Memory B cell (primary cell): Measurements from ENCODE around the gene TIMP2.
"Not testable (repeated sequence)": the region's sequence is repeated elsewhere in the genome, so short reads cannot be mapped to it uniquely, and the experiment has no call there.

ENCODE experiments used
- ATAC-seq: fragments of 150-1000 bp; cut with Tn5 transposase; 2 replicates; pipeline ENCODE4 v1.10.0; 2021; ENCODE audit warnings: low read depth, mild to moderate bottlenecking, moderate library complexity
- DNase-seq, 2 donors: peaks; one replicate each; pipeline ENCODE4 v3.0.0; 2022; ENCODE audit warnings: low spot score in 2 of 2
- H3K27ac Mint-ChIP-seq: one replicate; pipeline ENCODE4 v1.8.0; 2022; ENCODE audit warnings: mild to moderate bottlenecking, moderate library complexity, mixed read lengths
- H3K27me3 Mint-ChIP-seq: one replicate; pipeline ENCODE4 v1.8.0; 2022; ENCODE audit warnings: mixed read lengths
- H3K36me3 Mint-ChIP-seq: one replicate; pipeline ENCODE4 v1.8.0; 2022; ENCODE audit warnings: mild to moderate bottlenecking, mixed read lengths
- H3K4me1 Mint-ChIP-seq: one replicate; pipeline ENCODE4 v1.8.0; 2022; ENCODE audit warnings: mixed read lengths
- H3K4me3 Mint-ChIP-seq: one replicate; pipeline ENCODE4 v1.8.0; 2022; ENCODE audit warnings: mild to moderate bottlenecking, moderate library complexity, mixed read lengths
- H3K9me3 Mint-ChIP-seq: one replicate; pipeline ENCODE4 v1.8.0; 2022; ENCODE audit warnings: mixed read lengths

TIMP2 gene

DNA sequence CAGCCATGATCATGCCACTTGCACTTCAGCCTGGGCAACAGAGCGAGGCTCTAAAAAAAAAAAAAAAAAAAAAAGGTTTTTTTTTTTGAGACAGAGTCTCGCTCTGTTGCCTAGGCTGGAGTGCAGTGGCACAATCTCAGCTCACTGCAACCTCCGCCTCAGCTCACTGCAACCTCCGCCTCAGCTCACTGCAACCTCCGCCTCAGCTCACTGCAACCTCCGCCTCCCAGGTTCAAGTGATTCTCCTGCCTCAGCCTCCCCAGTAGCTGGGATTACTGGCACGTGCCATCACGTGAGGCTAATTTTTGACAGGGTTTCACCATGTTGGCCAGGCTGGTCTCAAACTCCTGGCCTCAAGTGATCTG lies 37.8 kb upstream of the TIMP2 start:
- peaks cover 11% of the 10 kb centered on the region for H3K4me1 Mint-ChIP-seq
- not testable (repeated sequence) for H3K9me3 Mint-ChIP-seq, H3K36me3 Mint-ChIP-seq, H3K27me3 Mint-ChIP-seq, ATAC-seq, H3K27ac Mint-ChIP-seq, H3K4me3 Mint-ChIP-seq, DNase-seq

DNA sequence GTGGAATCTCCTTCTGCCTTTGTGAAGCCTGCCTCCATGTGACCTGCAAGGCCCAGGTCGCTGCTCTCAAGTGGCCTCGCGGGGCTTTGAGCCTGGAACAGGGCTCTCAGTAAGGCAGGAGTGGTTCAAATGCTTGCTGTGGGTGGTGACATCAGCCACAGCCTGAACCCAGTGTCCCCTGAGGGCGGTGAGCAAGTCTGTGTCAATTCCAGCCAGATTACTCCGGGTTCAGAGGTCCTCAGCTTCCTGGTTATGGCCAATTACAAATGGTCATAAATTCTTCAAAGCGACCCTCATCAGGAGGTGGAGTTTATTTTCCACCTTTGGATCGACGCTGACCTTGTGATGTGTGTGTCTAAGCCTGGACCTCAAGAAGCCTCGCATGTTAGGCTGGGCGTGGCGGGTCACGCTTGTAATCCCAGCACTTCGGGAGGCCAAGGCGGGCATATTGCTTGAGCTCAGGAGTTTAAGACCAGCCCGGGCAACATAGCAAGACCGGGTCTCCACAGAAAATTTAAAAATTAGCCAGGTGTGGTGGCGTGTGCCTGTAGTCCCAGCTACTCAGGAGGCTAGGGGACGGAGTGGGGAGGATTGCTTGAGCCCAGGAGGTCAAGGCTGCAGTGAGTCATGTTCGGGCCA lies 37.3 kb upstream of the TIMP2 start:
- H3K36me3 Mint-ChIP-seq: no peaks in the 10 kb centered on the region
- H3K4me3 Mint-ChIP-seq: no peak overlapping the region
- peaks cover 3% of the 10 kb centered on the region for H3K27me3 Mint-ChIP-seq
- no peaks in the 10 kb centered on the region for H3K9me3 Mint-ChIP-seq
- no peak overlapping the region for H3K27ac Mint-ChIP-seq
- ATAC-seq (no peak), DNase-seq (no peak)
- peaks cover 11% of the 10 kb centered on the region for H3K4me1 Mint-ChIP-seq

DNA sequence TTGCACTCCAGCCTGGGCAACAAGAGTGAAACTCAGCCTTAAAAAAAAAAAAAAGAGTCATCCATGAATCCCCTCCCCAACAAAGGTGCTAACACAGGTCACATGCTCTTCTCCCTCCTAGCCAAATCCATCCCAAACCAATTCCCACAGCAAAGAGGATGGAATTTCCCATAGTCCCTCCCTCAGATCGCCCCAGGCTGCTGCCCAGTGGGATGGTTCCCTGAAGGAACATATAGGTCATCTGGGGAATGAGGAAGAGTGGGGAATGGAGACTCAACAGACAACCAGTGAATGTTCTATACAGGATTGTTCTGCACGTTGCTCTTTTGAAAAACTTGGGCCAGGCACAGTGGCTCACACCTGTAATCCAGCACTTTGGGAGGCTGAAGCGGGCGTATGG lies 36.4 kb upstream of the TIMP2 start:
- DNase-seq (no peak), ATAC-seq (no peak)
- Mint-ChIP-seq H3K4me3 (no peak overlapping the region), H3K36me3 (no peaks in the 10 kb centered on the region), H3K4me1 (peaks cover 11% of the 10 kb centered on the region), H3K27ac (no peak overlapping the region), H3K9me3 (no peaks in the 10 kb centered on the region), H3K27me3 (peaks cover 5% of the 10 kb centered on the region)

DNA sequence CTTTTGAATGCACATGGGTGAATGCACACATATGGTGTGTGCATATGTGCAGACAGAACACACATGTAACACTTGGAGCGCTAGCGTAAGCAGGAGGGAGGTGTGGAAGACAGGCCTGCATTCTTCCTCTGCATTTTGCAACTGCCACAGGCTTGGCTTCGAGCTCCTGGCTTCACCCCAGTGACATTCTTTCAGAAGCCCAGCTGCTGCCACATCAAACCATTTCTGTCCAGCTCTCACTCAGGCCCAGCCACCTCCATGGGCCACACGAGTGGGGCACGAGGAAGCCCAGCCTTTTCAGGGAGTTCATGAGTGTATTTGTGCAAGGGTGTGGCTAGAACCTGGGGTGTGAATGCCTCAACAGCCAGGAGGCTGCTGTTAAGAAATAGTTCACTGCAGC lies 35.7 kb upstream of the TIMP2 start:
- H3K9me3 Mint-ChIP-seq: no peaks in the 10 kb centered on the region
- peaks cover 6% of the 10 kb centered on the region for H3K27me3 Mint-ChIP-seq
- DNase-seq: no peak
- ATAC-seq: no peak
- H3K36me3 Mint-ChIP-seq: no peaks in the 10 kb centered on the region
- H3K27ac Mint-ChIP-seq: no peak overlapping the region
- peaks cover 11% of the 10 kb centered on the region for H3K4me1 Mint-ChIP-seq
- no peak overlapping the region for H3K4me3 Mint-ChIP-seq

DNA sequence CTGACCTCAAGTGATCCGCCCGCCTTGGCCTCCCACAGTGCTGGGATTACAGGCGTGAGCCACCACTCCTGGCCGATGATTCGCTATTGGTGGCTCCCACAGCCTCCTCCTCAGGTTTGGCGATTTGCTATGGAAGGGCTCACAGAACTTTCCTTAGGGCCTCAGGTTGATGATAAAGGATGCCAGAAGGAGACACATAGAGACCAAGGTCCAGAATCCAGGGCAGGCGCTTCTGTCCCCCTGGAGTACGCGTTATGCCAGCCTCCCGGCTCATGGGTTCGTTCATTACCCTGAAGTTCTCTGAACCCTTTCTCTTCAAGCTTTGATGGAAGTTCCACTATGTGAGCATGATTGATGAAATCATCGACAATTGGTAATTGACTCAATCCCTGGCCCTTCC lies 34.6 kb upstream of the TIMP2 start:
- no peak for DNase-seq
- Mint-ChIP-seq H3K4me1 (peaks cover 3% of the 10 kb centered on the region), H3K27ac (no peak overlapping the region), H3K27me3 (peaks cover 7% of the 10 kb centered on the region), H3K9me3 (no peaks in the 10 kb centered on the region), H3K36me3 (no peaks in the 10 kb centered on the region), H3K4me3 (no peak overlapping the region)
- no peak for ATAC-seq

DNA sequence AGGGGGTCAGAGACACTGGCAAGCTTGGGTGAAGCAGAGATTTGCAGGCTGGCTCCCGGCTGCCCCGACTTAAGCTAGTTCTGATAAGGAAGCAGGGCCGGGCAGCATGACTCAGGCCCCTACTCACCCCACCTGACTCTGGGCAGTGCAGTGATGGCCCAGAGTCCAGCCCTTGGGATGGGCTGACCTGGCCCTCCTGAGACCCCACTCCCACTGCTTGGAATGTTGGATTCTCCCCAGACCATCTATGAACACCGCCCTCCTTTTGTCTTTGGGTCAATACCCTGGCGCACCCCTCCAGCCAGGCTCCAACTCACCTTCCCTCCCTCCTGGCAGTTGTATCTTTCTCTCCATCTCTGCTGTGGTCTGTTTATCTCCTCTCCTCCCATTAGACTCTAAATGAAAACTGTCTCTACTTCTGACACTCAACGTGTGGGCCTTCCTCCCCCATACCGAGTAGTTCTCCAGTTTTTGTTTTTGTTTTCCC lies 33.5 kb upstream of the TIMP2 start:
- no peaks in the 10 kb centered on the region for H3K4me1 Mint-ChIP-seq
- H3K4me3 Mint-ChIP-seq: no peak overlapping the region
- no peak overlapping the region for H3K27ac Mint-ChIP-seq

DNA sequence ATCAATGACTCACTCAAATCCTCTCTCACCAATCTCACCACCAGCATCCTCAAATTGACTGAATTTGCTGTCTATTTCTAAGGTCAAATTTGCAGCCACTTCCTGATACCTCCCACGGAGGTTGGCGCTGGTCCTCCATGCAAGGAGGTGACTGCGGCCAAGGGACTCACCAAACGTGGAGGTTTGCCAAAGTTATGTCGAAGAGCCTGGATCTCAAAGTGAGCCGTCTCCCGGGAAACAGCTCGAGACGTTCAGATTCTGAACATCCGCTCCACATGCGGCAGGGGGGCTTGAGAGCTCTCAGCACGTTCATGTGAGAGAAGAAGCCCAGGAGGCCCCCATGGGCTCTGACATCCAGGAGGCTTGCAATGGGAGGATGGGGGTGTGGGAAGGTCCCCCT lies 31.9 kb upstream of the TIMP2 start:
- Mint-ChIP-seq H3K27ac (no peak overlapping the region), H3K36me3 (no peaks in the 10 kb centered on the region), H3K9me3 (no peaks in the 10 kb centered on the region), H3K4me1 (no peaks in the 10 kb centered on the region), H3K27me3 (peaks cover 9% of the 10 kb centered on the region), H3K4me3 (no peak overlapping the region)
- DNase-seq (no peak), ATAC-seq (no peak)

More for the DNA sequence above, 33.5 kb upstream of the TIMP2 start:
- DNase-seq (no peak), ATAC-seq (no peak)
- Mint-ChIP-seq H3K9me3 (no peaks in the 10 kb centered on the region), H3K36me3 (no peaks in the 10 kb centered on the region), H3K27me3 (peaks cover 7% of the 10 kb centered on the region)

DNA sequence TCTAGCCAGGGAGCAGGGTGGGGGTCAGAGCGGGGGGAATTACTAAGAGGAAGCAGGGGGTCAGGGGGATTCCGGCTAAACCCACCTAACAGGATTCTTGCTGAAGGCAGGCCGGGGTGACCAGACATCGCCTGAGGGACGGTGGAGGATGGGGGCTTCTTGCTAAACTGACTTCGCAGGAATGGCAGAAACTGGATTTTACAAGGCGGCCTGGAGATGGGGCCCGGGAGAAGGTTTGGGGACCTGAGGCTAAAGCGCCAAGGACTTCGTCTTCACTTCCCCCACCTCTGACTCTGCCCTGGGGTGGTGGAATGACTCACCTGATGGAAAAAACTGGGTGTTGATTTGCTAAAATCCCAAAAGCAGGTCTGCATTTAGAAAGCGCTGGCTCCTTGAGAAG lies 31.1 kb upstream of the TIMP2 start:
- no peak overlapping the region for H3K27ac Mint-ChIP-seq
- no peaks in the 10 kb centered on the region for H3K4me1 Mint-ChIP-seq
- no peaks in the 10 kb centered on the region for H3K9me3 Mint-ChIP-seq
- peaks cover under 1% of the 10 kb centered on the region for H3K36me3 Mint-ChIP-seq
- no peak for DNase-seq
- no peak for ATAC-seq
- no peak overlapping the region for H3K4me3 Mint-ChIP-seq
- peaks cover 9% of the 10 kb centered on the region for H3K27me3 Mint-ChIP-seq

DNA sequence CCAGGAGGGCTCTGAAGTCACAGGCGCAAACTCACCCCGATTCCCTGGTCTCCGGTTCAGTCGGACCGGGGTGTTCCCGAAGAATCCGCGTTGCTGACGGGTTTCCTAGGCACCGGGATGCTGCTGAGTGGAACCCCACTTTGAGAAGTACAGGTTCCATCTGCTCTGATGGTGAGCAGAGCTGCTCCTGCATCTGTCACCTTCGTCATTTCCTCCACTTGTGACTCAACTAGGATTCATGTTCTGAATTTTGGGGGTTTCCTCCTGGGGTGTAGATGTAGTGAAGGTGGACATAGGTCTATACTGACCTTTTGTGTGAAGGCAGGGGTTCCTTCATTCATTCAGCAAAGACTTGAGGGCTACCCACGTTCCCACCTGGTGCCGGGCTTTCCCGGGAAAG lies 29.5 kb upstream of the TIMP2 start:
- DNase-seq: no peak
- H3K36me3 Mint-ChIP-seq: peaks cover 3% of the 10 kb centered on the region
- H3K27ac Mint-ChIP-seq: no peak overlapping the region
- ATAC-seq: no peak
- no peak overlapping the region for H3K4me3 Mint-ChIP-seq
- H3K27me3 Mint-ChIP-seq: peaks cover 11% of the 10 kb centered on the region
- H3K9me3 Mint-ChIP-seq: peaks cover 1% of the 10 kb centered on the region
- no peaks in the 10 kb centered on the region for H3K4me1 Mint-ChIP-seq

DNA sequence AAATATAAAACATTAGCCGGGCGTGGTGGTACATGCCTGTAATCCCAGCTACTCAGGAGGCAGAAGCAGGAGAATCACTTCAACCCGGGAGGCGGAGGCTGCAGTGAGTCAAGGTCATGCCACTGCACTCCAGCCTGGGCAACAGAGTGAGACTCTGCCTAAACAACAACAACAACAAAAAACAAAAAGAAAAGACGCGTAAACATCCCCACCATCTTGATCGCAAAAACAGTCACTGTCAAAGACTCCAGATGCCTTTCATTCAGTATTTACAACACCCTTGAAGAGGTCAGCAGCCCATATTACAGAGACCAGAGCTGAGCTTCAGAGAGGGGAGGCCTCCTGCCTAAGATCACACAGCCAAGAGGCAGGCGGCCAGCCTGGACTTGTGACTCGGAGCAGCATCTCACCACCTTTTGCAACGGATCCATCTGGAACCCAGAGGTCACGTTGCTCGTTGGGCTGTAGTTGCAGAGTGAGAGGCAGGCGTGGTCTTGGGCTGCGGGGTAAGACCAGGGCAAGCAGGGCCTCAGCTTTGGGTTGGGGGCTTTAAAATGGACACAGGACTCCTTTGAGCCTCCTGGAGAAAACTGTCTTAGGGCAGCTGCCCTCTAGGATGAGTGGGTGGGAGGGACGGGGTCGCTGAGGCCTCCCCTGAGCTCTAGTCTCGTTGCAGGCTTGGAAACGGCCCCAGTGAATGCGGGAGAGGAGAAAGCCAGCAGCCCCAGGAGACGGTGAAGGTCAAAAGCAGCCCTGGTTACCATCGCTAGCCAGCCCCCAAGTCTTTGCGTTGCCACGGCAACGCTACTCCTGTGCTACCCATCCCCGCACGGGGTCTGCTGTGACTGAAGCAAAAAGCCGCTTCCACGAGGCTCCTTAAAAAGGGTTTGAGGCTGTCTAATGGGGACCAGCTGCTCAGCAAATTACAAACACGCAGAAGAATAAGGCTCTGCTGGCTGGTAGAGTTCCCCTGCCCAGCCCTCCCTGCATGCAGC lies 28.5 kb upstream of the TIMP2 start:
- H3K4me1 Mint-ChIP-seq: no peaks in the 10 kb centered on the region
- H3K27me3 Mint-ChIP-seq: peaks cover 8% of the 10 kb centered on the region
- ATAC-seq (no peak), DNase-seq (no peak)
- H3K9me3 Mint-ChIP-seq: peaks cover 1% of the 10 kb centered on the region
- H3K4me3 Mint-ChIP-seq: no peak overlapping the region
- peaks cover 3% of the 10 kb centered on the region for H3K36me3 Mint-ChIP-seq
- no peak overlapping the region for H3K27ac Mint-ChIP-seq

DNA sequence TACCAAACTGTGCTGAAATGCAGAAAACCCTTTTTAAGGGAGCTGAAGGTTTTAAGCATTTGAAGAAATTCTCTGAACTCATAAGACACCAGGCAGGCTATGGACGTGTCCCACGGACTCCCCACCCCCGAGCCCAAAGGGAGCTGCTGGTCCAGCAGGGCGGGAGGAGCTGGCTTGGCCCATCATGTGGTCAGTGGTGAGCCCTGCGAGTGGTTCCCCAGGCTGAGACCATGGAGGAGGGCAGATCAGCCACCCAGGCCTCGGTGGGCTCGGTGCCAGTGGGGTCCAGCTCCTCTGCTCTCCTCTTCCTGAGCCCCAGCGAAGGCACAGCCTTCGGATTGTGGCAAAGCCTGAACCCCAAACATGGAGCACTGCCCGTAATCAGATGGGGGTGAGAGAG lies 27.5 kb upstream of the TIMP2 start:
- Mint-ChIP-seq H3K4me1 (no peaks in the 10 kb centered on the region), H3K27ac (no peak overlapping the region), H3K4me3 (no peak overlapping the region), H3K9me3 (peaks cover 1% of the 10 kb centered on the region), H3K27me3 (peaks cover 8% of the 10 kb centered on the region), H3K36me3 (peaks cover 3% of the 10 kb centered on the region)
- ATAC-seq (no peak), DNase-seq (no peak)

DNA sequence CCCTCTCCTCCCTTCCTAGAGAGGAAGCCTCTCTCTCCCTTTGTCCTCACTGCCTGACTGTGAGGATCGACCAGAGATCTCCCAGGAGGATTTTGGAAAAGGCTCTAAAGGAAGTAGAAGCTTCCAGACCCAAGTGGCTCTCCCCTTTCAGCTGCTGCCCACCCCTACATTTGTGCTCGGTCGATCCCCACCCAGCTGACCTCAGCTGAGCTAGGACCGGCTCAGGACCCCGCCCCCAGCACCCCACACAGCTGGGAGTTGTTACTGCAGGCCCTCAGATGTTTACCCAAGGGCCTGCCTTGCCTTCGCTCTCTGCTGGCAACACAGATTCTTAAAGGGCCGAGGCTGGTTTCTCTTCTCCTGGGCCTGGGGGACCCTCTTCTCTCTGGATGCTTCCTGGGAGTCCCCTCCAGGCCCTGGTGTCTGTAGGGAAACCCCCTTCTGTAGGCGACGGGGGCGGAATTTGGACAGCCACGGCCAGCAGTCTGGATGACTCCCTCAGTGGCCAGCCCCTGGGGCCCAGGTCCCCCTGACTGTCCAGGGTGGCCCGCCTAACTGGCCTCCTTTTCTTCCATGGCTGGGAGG lies 26.9 kb upstream of the TIMP2 start:
- ATAC-seq: no peak
- H3K27me3 Mint-ChIP-seq: peaks cover 7% of the 10 kb centered on the region
- no peak overlapping the region for H3K27ac Mint-ChIP-seq
- no peaks in the 10 kb centered on the region for H3K4me1 Mint-ChIP-seq
- peaks cover 1% of the 10 kb centered on the region for H3K9me3 Mint-ChIP-seq
- DNase-seq: no peak
- no peak overlapping the region for H3K4me3 Mint-ChIP-seq
- H3K36me3 Mint-ChIP-seq: peaks cover 3% of the 10 kb centered on the region

DNA sequence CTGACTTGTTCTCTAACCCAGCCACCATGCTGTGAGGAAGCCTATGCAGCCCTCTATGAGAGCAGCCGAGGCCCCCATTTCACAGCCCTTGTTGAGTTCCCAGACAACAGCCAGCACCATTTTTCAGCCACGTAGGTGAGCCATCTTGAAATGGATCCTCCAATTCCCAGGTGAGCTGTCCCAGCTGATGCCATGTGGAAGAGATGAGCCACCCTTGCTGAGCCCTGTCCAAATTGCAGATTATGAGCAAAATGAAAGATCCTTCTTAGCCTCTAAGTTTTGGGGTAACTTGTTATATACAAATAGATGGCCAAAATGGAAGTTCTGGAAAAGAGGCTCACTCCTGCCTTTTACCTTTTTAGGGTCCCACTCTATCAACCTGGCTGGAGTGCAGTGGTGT lies 25.7 kb upstream of the TIMP2 start:
- peaks cover 12% of the 10 kb centered on the region for H3K27me3 Mint-ChIP-seq
- H3K4me3 Mint-ChIP-seq: no peak overlapping the region
- peaks cover 1% of the 10 kb centered on the region for H3K9me3 Mint-ChIP-seq
- H3K4me1 Mint-ChIP-seq: peaks cover 2% of the 10 kb centered on the region
- DNase-seq: no peak
- ATAC-seq: no peak
- H3K36me3 Mint-ChIP-seq: peaks cover 3% of the 10 kb centered on the region
- H3K27ac Mint-ChIP-seq: no peak overlapping the region
